Activated naive CD4-positive, alpha-beta T cell treated with anti-CD3 and anti-CD28 coated beads, Interleukin-2, amount 50 U/mL, for 24 hours (primary cell): Measurements from ENCODE around the gene LPAR2.

Experiments
- H3K27ac Mint-ChIP-seq: one replicate; pipeline ENCODE4 v1.8.0; 2021; ENCODE audit warnings: mild to moderate bottlenecking, mixed read lengths
- H3K27me3 Mint-ChIP-seq: one replicate; pipeline ENCODE4 v1.8.0; 2021; ENCODE audit warnings: mixed read lengths
- H3K36me3 Mint-ChIP-seq: one replicate; pipeline ENCODE4 v1.8.0; 2021; ENCODE audit warnings: mixed read lengths
- H3K4me1 Mint-ChIP-seq: one replicate; pipeline ENCODE4 v1.8.0; 2021; ENCODE audit warnings: mixed read lengths
- H3K4me3 Mint-ChIP-seq: one replicate; pipeline ENCODE4 v1.8.0; 2021; ENCODE audit warnings: mild to moderate bottlenecking, mixed read lengths
- H3K9me3 Mint-ChIP-seq: one replicate; pipeline ENCODE4 v1.8.0; 2021; ENCODE audit warnings: mixed read lengths

LPAR2 gene

GRCh38 chr19:19575411-19575810 is 52.6 kb downstream of the LPAR2 start:
- H3K36me3 Mint-ChIP-seq: peaks cover 3% of the 10 kb centered on the region
- no peaks in the 10 kb centered on the region for H3K4me1 Mint-ChIP-seq
- no peak overlapping the region for H3K4me3 Mint-ChIP-seq
- no peaks in the 10 kb centered on the region for H3K9me3 Mint-ChIP-seq
- H3K27ac Mint-ChIP-seq: no peak overlapping the region
- H3K27me3 Mint-ChIP-seq: no peaks in the 10 kb centered on the region
